HPDE6-E6E7 (cell line): ENCODE measurements around the gene SRRM3.
"Not testable (repeated sequence)": the region's sequence is repeated elsewhere in the genome, so short reads cannot be mapped to it uniquely, and the experiment has no call there.

Experiments
- DNase-seq: peaks from one replicate; pipeline ENCODE4 v3.0.0; 2011; ENCODE audit warnings: missing footprints; ENCODE audit errors: extremely low spot score

SRRM3 gene

GRCh38 chr7:76314740-76315139, 113.0 kb downstream of the SRRM3 start:
- DNase-seq = not testable (repeated sequence)

GRCh38 chr7:76315364-76315763, 113.7 kb downstream of the SRRM3 start:
- DNase-seq = no peak

GRCh38 chr7:76316984-76317781, 115.5 kb downstream of the SRRM3 start:
- no peak for DNase-seq

GRCh38 chr7:76317782-76318487, 116.2 kb downstream of the SRRM3 start:
- DNase-seq = peak; percentile 98

GRCh38 chr7:76318488-76319353, 117.0 kb downstream of the SRRM3 start:
- DNase-seq = peak; percentile 83

- no peak for DNase-seq
Observed at GRCh38 chr7:76325092-76325491, 123.4 kb downstream of the SRRM3 start.

GRCh38 chr7:76325811-76326210, 124.1 kb downstream of the SRRM3 start:
- DNase-seq = no peak

- DNase-seq = no peak
Observed at GRCh38 chr7:76326646-76327233, 125.0 kb downstream of the SRRM3 start.

GRCh38 chr7:76327610-76328009, 125.9 kb downstream of the SRRM3 start:
- no peak for DNase-seq

- DNase-seq = no peak
Observed at GRCh38 chr7:76328389-76328788, 126.7 kb downstream of the SRRM3 start.

- no peak for DNase-seq
Observed at GRCh38 chr7:76329479-76329878, 127.8 kb downstream of the SRRM3 start.

- no peak for DNase-seq
Observed at GRCh38 chr7:76330261-76330660, 128.6 kb downstream of the SRRM3 start.

- no peak for DNase-seq
Observed at GRCh38 chr7:76330673-76331072, 129.0 kb downstream of the SRRM3 start.

GRCh38 chr7:76332078-76332477, 130.4 kb downstream of the SRRM3 start:
- no peak for DNase-seq

- no peak for DNase-seq
Observed at GRCh38 chr7:76333511-76334101, 131.9 kb downstream of the SRRM3 start.

GRCh38 chr7:76334320-76334967, 132.7 kb downstream of the SRRM3 start:
- DNase-seq = no peak

- not testable (repeated sequence) for DNase-seq
Observed at GRCh38 chr7:76335417-76335816, 133.7 kb downstream of the SRRM3 start.

GRCh38 chr7:76336094-76336493, 134.4 kb downstream of the SRRM3 start:
- no peak for DNase-seq
